HepG2 (cell line): ENCODE data around the gene INHA. TPM values are rescaled to one million over a fixed set of nuclear protein-coding genes. Genes with fewer than 3 reads are reported as not detected.

Experiments used
- ATF3 ChIP-seq: sonication (generic); formaldehyde crosslinking; IDR thresholded peaks from 2 replicates; pipeline ENCODE4 v1.4.0; 2020; ENCODE audit warnings: missing genetic modification reagents
- ELK4 ChIP-seq: sonication (generic); formaldehyde crosslinking; IDR thresholded peaks from 2 replicates; pipeline ENCODE4 v1.9.0; 2021; ENCODE audit warnings: missing genetic modification reagents, borderline replicate concordance
- FLYWCH1 ChIP-seq: sonication (generic); formaldehyde crosslinking; IDR thresholded peaks from 2 replicates; pipeline ENCODE4 v1.8.1; 2023; ENCODE audit warnings: mild to moderate bottlenecking, missing genetic modification reagents
- FOXP1 ChIP-seq, 2 experiments: fragments of 450-650 bp in 1 of 2; IDR thresholded peaks; 2 replicates each; pipeline ENCODE4 v1.6.1; 2017 to 2018; ENCODE audit warnings: antibody characterized with exemption in 1 of 2
- JUNB ChIP-seq: sonication (generic); formaldehyde crosslinking; IDR thresholded peaks from 2 replicates; pipeline ENCODE4 v1.8.0; 2022; ENCODE audit warnings: missing genetic modification reagents, mild to moderate bottlenecking, borderline replicate concordance
- KDM5B ChIP-seq: sonication (generic); formaldehyde crosslinking; IDR thresholded peaks from 2 replicates; pipeline ENCODE4 v1.4.0; 2020; ENCODE audit warnings: missing genetic modification reagents, mild to moderate bottlenecking, borderline replicate concordance
- LBX2 ChIP-seq: sonication (generic); formaldehyde crosslinking; IDR thresholded peaks from 2 replicates; pipeline ENCODE4 v1.5.0; 2020; ENCODE audit warnings: missing genetic modification reagents, mild to moderate bottlenecking, borderline replicate concordance
- MAFG ChIP-seq: sonication (generic); formaldehyde crosslinking; IDR thresholded peaks from 2 replicates; pipeline ENCODE4 v1.5.1; 2020; ENCODE audit warnings: mild to moderate bottlenecking, missing genetic modification reagents
- MATR3 ChIP-seq: sonication (generic); formaldehyde crosslinking; IDR thresholded peaks from 2 replicates; pipeline ENCODE4 v1.4.0; 2020; ENCODE audit warnings: missing genetic modification reagents
- MAZ ChIP-seq, 2 experiments: sonication (generic) in 1 of 2; formaldehyde crosslinking in 1 of 2; IDR thresholded peaks; 2 replicates each; pipeline versions ENCODE4 v1.5.0 to v1.6.1; 2012 to 2020; ENCODE audit warnings: low read depth in 2 of 2, mild to moderate bottlenecking in 2 of 2, borderline replicate concordance in 1 of 2, improper control_type of control experiment in 1 of 2, low read length in 1 of 2, missing genetic modification reagents in 1 of 2, moderate library complexity in 1 of 2
- NFYC ChIP-seq: IDR thresholded peaks from 2 replicates; pipeline ENCODE4 v1.6.1; 2016; ENCODE audit warnings: missing genetic modification reagents, missing compliant biosample characterization
- NPAS2 ChIP-seq: sonication (generic); formaldehyde crosslinking; IDR thresholded peaks from 2 replicates; pipeline ENCODE4 v1.8.0; 2022; ENCODE audit warnings: mild to moderate bottlenecking, missing genetic modification reagents, borderline replicate concordance
- ONECUT2 ChIP-seq: sonication (generic); formaldehyde crosslinking; IDR thresholded peaks from 2 replicates; pipeline ENCODE4 v1.4.0; 2020; ENCODE audit warnings: missing genetic modification reagents
- PTBP1 ChIP-seq: fragments of 200-400 bp; formaldehyde crosslinking; IDR thresholded peaks from 2 replicates; pipeline ENCODE4 v1.6.1; 2018; ENCODE audit warnings: low read length, low read depth; ENCODE audit not compliant: poor library complexity, severe bottlenecking
- SMARCC2 ChIP-seq: fragments of 450-650 bp; IDR thresholded peaks from 2 replicates; pipeline ENCODE4 v1.6.1; 2017; ENCODE audit warnings: antibody characterized with exemption, mild to moderate bottlenecking
- TAF15 ChIP-seq: fragments of 200-400 bp; formaldehyde crosslinking; IDR thresholded peaks from one replicate; pipeline ENCODE4 v1.6.1; 2018; ENCODE audit warnings: mild to moderate bottlenecking, low read depth, low read length; ENCODE audit not compliant: poor library complexity, severe bottlenecking
- THAP8 ChIP-seq: sonication (generic); formaldehyde crosslinking; IDR thresholded peaks from 2 replicates; pipeline ENCODE4 v1.5.1; 2020; ENCODE audit warnings: missing genetic modification reagents, mild to moderate bottlenecking, borderline replicate concordance
- USF2 ChIP-seq, 2 experiments: sonication (generic) in 1 of 2; formaldehyde crosslinking in 1 of 2; IDR thresholded peaks; 2 replicates each; pipeline versions ENCODE4 v1.5.1 to v1.6.1; 2011 to 2020; ENCODE audit warnings: borderline replicate concordance in 1 of 2, low read depth in 1 of 2, low read length in 1 of 2, mild to moderate bottlenecking in 1 of 2, missing genetic modification reagents in 1 of 2, moderate library complexity in 1 of 2
- ZMAT5 ChIP-seq: sonication (generic); formaldehyde crosslinking; IDR thresholded peaks from 2 replicates; pipeline ENCODE4 v1.5.0; 2020; ENCODE audit warnings: mild to moderate bottlenecking, low read depth, missing genetic modification reagents, borderline replicate concordance
- ZNF160 ChIP-seq: sonication (generic); formaldehyde crosslinking; IDR thresholded peaks from 2 replicates; pipeline ENCODE4 v1.8.0; 2022; ENCODE audit warnings: mild to moderate bottlenecking, inconsistent platforms, missing genetic modification reagents
- ZNF510 ChIP-seq: sonication (generic); formaldehyde crosslinking; IDR thresholded peaks from 2 replicates; pipeline ENCODE4 v1.4.0; 2020; ENCODE audit warnings: low read depth, mild to moderate bottlenecking, missing genetic modification reagents
- ZNF572 ChIP-seq: sonication (generic); formaldehyde crosslinking; IDR thresholded peaks from 2 replicates; pipeline ENCODE4 v1.5.1; 2020; ENCODE audit warnings: mild to moderate bottlenecking, missing genetic modification reagents
- polyA plus RNA-seq, 8 experiments: library from polyadenylated mRNA; depleted of rRNA in 3 of 8; stranded (reverse) in 7 of 8; unstranded in 1 of 8; fragments of >200 nt; fragmentation: Illumina TruSeq in 4 of 8; extraction: Trizol in 4 of 8; gene quantifications; 2 replicates each; pipeline versions ENCODE4 v1.2.1 to v1.2.3, GENCODE V29; 2011 to 2016; ENCODE audit warnings: low read depth in 4 of 8, missing spikeins in 1 of 8, mixed read lengths in 1 of 8; ENCODE audit not compliant: insufficient read depth in 1 of 8
- total RNA-seq, 5 experiments: library from RNA; depleted of rRNA; stranded (reverse); fragments of >200 nt; fragmentation: Illumina TruSeq; extraction: Trizol; gene quantifications; 2 replicates each; pipeline ENCODE4 v1.2.3, GENCODE V29; 2016; ENCODE audit warnings: low read depth in 1 of 5

INHA gene
- total and polyA plus RNA-seq, 2 of the 13 experiments (the other 11 are each of a cell fraction or from before 2014, with no cell fraction given), result 4.1 to 15.2 TPM

GRCh38 chr2:219597552-219598307 lies 25.6 kb downstream of the INHA start, which contains the start of gene STK11IP (continued):
- no peak for TF ChIP-seq USF2 (IDR thresholded peaks at IDR 0.05; ENCODE audit: low read depth, low read length)
- TF ChIP-seq USF2 (CRISPR knock-in tag; IDR thresholded peaks at IDR 0.05; ENCODE audit: borderline replicate concordance), result 0 out of 2 replicates have a peak, but pooled peaks have one; percentile 39
- no peak for TF ChIP-seq FOXP1 (IDR thresholded peaks at IDR 0.05)
- peak; percentile 11; the same call in 1 of the 2 replicates for TF ChIP-seq FOXP1 (CRISPR knock-in tag; IDR thresholded peaks at IDR 0.05)
- TF ChIP-seq JUNB (CRISPR knock-in tag), result peak; percentile 11; the same call in 1 of the 2 replicates
- no peak for TF ChIP-seq FLYWCH1 (CRISPR knock-in tag)
- peak; percentile 70; the same call in 1 of the 2 replicates for TF ChIP-seq ZNF572 (CRISPR knock-in tag)
- peak; percentile 91; the same call in 1 of the 2 replicates for TF ChIP-seq ZNF510
- TF ChIP-seq KDM5B (CRISPR knock-in tag), result peak; percentile 69; the same call in 1 of the 2 replicates
- no peak for TF ChIP-seq MAFG (CRISPR knock-in tag)
- TF ChIP-seq ZNF160 (CRISPR knock-in tag), result no peak; the same call in 1 of the 2 replicates
- TF ChIP-seq THAP8 (CRISPR knock-in tag), result no peak
- no peak for TF ChIP-seq TAF15
- peak; percentile 60 for TF ChIP-seq NFYC
- no peak for TF ChIP-seq SMARCC2
- TF ChIP-seq MAZ (IDR thresholded peaks at IDR 0.05; ENCODE audit: borderline replicate concordance, low read depth, low read length), result peak; percentile 84
- TF ChIP-seq MAZ (CRISPR knock-in tag; IDR thresholded peaks at IDR 0.05; ENCODE audit: low read depth), result peak; percentile 94
- TF ChIP-seq ATF3 (CRISPR knock-in tag), result 0 out of 2 replicates have a peak, but pooled peaks have one; percentile 18
- no peak for TF ChIP-seq PTBP1
- TF ChIP-seq ELK4 (CRISPR knock-in tag), result no peak; the same call in 1 of the 2 replicates
- TF ChIP-seq LBX2, result 0 out of 2 replicates have a peak, but pooled peaks have one; percentile 79
- no peak for TF ChIP-seq NPAS2 (CRISPR knock-in tag)
- no peak for TF ChIP-seq MATR3 (CRISPR knock-in tag)
- peak; percentile 2 for TF ChIP-seq ONECUT2 (CRISPR knock-in tag)
- no peak for TF ChIP-seq ZMAT5 (CRISPR knock-in tag)
